Measurements from ENCODE around the gene CD5L.

DNA sequence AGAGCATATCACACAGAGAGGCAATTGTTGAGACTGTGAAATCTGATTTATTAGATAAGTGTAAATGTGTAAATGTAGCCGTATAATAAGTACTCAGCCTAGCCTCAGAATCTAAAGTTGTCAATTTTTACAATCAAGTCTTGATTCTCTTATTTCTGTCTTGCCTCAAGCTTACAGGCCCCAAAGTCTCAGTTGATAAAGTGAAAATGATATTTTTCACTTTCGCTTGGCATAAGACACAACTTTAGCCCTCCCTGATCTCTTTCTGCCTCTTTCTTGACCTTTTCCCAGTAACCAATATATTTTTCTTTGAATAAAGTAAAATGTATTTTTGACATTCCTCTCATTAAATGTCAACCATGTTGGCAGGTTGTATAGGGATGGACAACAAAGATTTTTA lies 10.7 kb downstream of the CD5L start:
- TF ChIP-seq, protein P1, sequence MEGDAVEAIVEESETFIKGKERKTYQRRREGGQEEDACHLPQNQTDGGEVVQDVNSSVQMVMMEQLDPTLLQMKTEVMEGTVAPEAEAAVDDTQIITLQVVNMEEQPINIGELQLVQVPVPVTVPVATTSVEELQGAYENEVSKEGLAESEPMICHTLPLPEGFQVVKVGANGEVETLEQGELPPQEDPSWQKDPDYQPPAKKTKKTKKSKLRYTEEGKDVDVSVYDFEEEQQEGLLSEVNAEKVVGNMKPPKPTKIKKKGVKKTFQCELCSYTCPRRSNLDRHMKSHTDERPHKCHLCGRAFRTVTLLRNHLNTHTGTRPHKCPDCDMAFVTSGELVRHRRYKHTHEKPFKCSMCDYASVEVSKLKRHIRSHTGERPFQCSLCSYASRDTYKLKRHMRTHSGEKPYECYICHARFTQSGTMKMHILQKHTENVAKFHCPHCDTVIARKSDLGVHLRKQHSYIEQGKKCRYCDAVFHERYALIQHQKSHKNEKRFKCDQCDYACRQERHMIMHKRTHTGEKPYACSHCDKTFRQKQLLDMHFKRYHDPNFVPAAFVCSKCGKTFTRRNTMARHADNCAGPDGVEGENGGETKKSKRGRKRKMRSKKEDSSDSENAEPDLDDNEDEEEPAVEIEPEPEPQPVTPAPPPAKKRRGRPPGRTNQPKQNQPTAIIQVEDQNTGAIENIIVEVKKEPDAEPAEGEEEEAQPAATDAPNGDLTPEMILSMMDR (IDR thresholded peaks at IDR 0.05; ENCODE audit: low read depth, low read length) = no peak
- no peak for TF ChIP-seq EZH2phosphoT487 (IDR thresholded peaks at IDR 0.05; ENCODE audit: low read depth)

All from OCI-LY3 (cell line).